Measurements from ENCODE around the gene METTL27. TPM values are rescaled to one million over a fixed set of nuclear protein-coding genes. Genes with fewer than 3 reads are reported as not detected.
"Not testable (repeated sequence)": the region's sequence is repeated elsewhere in the genome, so short reads cannot be mapped to it uniquely, and the experiment has no call there.

METTL27 gene
- total RNA-seq, 4 donors from 2014 or later, result 2.5 to 5.7 (median 3.4) TPM; not detected in 1

GRCh38 chr7:73841689-73842066 is 638 bp downstream of the METTL27 start:
- ATAC-seq (ENCODE audit: low FRiP score), result no peak
- no peak for TF ChIP-seq CTCF (IDR thresholded peaks at IDR 0.05)
- no peak for DNase-seq (ENCODE audit: low spot score)

GRCh38 chr7:73840715-73841379 is 1.5 kb downstream of the METTL27 start:
- no peak for ATAC-seq (ENCODE audit: low FRiP score)
- no peak for TF ChIP-seq CTCF (IDR thresholded peaks at IDR 0.05)
- no peak for DNase-seq (ENCODE audit: low spot score)

GRCh38 chr7:73839743-73840714 is 2.3 kb downstream of the METTL27 start:
- TF ChIP-seq CTCF (IDR thresholded peaks at IDR 0.05), result no peak
- DNase-seq (ENCODE audit: low spot score) (no peak), ATAC-seq (ENCODE audit: low FRiP score) (no peak)

GRCh38 chr7:73839290-73839689 is 3.0 kb downstream of the METTL27 start:
- TF ChIP-seq CTCF (IDR thresholded peaks at IDR 0.05), result no peak
- DNase-seq (ENCODE audit: low spot score), result no peak
- ATAC-seq (ENCODE audit: low FRiP score), result no peak

GRCh38 chr7:73838642-73839041 is 3.7 kb downstream of the METTL27 start:
- DNase-seq (ENCODE audit: low spot score) (no peak), ATAC-seq (ENCODE audit: low FRiP score) (no peak)
- no peak for TF ChIP-seq CTCF (IDR thresholded peaks at IDR 0.05)

GRCh38 chr7:73837167-73837566 is 5.1 kb downstream of the METTL27 start:
- not testable (repeated sequence) for DNase-seq (ENCODE audit: low spot score); ATAC-seq (ENCODE audit: low FRiP score)

GRCh38 chr7:73834626-73835191 is 7.6 kb downstream of the METTL27 start:
- no peak for DNase-seq (ENCODE audit: low spot score)
- no peak for TF ChIP-seq CTCF (IDR thresholded peaks at IDR 0.05)
- no peak for ATAC-seq (ENCODE audit: low FRiP score)

All from omental fat pad (tissue), 4 donors.